ENCODE results near the gene DRC7.
"Not testable (repeated sequence)": the region's sequence is repeated elsewhere in the genome, so short reads cannot be mapped to it uniquely, and the experiment has no call there.

The DRC7 gene

GRCh38 chr16:57697896-57698537, 3.4 kb downstream of the DRC7 start:
- no peak for DNase-seq

- DNase-seq: no peak
Measured at GRCh38 chr16:57698812-57699405, 4.3 kb downstream of the DRC7 start.

GRCh38 chr16:57699481-57699880, 4.9 kb downstream of the DRC7 start:
- DNase-seq: no peak

- DNase-seq: no peak
Measured at GRCh38 chr16:57699899-57700298, 5.3 kb downstream of the DRC7 start.

GRCh38 chr16:57700781-57701551, 6.4 kb downstream of the DRC7 start:
- no peak for DNase-seq

GRCh38 chr16:57701759-57702371, 7.3 kb downstream of the DRC7 start:
- no peak for DNase-seq

- no peak for DNase-seq
Measured at GRCh38 chr16:57703416-57704010, 8.9 kb downstream of the DRC7 start.

- no peak for DNase-seq
Measured at GRCh38 chr16:57704011-57704904, 9.7 kb downstream of the DRC7 start.

GRCh38 chr16:57704905-57705852, 10.6 kb downstream of the DRC7 start:
- no peak for DNase-seq

- no peak for DNase-seq
Measured at GRCh38 chr16:57706717-57707116, 12.1 kb downstream of the DRC7 start.

GRCh38 chr16:57707331-57707730, 12.7 kb downstream of the DRC7 start:
- no peak for DNase-seq

GRCh38 chr16:57708168-57708567, 13.6 kb downstream of the DRC7 start:
- no peak for DNase-seq

- DNase-seq: no peak
Measured at GRCh38 chr16:57709663-57710062, 15.1 kb downstream of the DRC7 start.

GRCh38 chr16:57711346-57711745, 16.7 kb downstream of the DRC7 start:
- DNase-seq: no peak

GRCh38 chr16:57711993-57712392, 17.4 kb downstream of the DRC7 start:
- DNase-seq: no peak

- not testable (repeated sequence) for DNase-seq
Measured at GRCh38 chr16:57712569-57712968, 18.0 kb downstream of the DRC7 start.

- DNase-seq: no peak
Measured at GRCh38 chr16:57713596-57713995, 19.0 kb downstream of the DRC7 start.

- DNase-seq: no peak
Measured at GRCh38 chr16:57714047-57714446, 19.4 kb downstream of the DRC7 start.

GRCh38 chr16:57720142-57720575, 25.6 kb downstream of the DRC7 start:
- DNase-seq: peak; percentile 70

- DNase-seq: no peak
Measured at GRCh38 chr16:57721356-57722209, 27.0 kb downstream of the DRC7 start.
